CD14-positive monocyte (primary cell): Measurements from ENCODE around the gene KISS1R. TPM values are rescaled to one million over a fixed set of nuclear protein-coding genes. Genes with fewer than 3 reads are reported as not detected.
A peak's percentile ranks its signal among the peaks of the same experiment; 100 is the strongest.

ENCODE experiments used
- DNase-seq, 3 donors: peaks; one replicate each; pipeline ENCODE4 v3.0.0-alpha.2; 2011 to 2022
- H2AFZ ChIP-seq: 2 replicates; pipeline ENCODE4 v1.6.0; 2012; ENCODE audit warnings: mild to moderate bottlenecking, low read depth, low read length, inconsistent platforms; ENCODE audit not compliant: insufficient read depth, poor library complexity, severe bottlenecking
- H3K27ac ChIP-seq, 2 donors: 1 replicate in 1 of 2; 2 replicates in 1 of 2; pipeline ENCODE4 v1.5.1; 2012 to 2013; ENCODE audit warnings: low read length in 2 of 2, control low read depth in 1 of 2, inconsistent platforms in 1 of 2, low read depth in 1 of 2, mild to moderate bottlenecking in 1 of 2
- H3K27me3 ChIP-seq, 2 donors: one replicate each; pipeline versions ENCODE4 v1.6.0 to v1.6.1; 2011 to 2013; ENCODE audit warnings: low read length in 2 of 2; ENCODE audit not compliant: control insufficient read depth in 2 of 2, insufficient read depth in 2 of 2
- H3K36me3 ChIP-seq, 2 donors: replicated peaks in 1 of 2; 1 replicate in 1 of 2; 2 replicates in 1 of 2; pipeline versions ENCODE4 v1.5.1 to v1.6.1; 2012 to 2013; ENCODE audit warnings: low read length in 2 of 2, control low read depth in 1 of 2, inconsistent platforms in 1 of 2, mild to moderate bottlenecking in 1 of 2; ENCODE audit not compliant: insufficient read depth in 2 of 2, control insufficient read depth in 1 of 2
- H3K4me1 ChIP-seq, 2 donors: 1 replicate in 1 of 2; 2 replicates in 1 of 2; pipeline versions ENCODE4 v1.5.1 to v1.6.1; 2012 to 2013; ENCODE audit warnings: low read length in 2 of 2, control low read depth in 1 of 2, inconsistent platforms in 1 of 2, mild to moderate bottlenecking in 1 of 2, moderate library complexity in 1 of 2; ENCODE audit not compliant: insufficient read depth in 2 of 2, control insufficient read depth in 1 of 2
- H3K4me2 ChIP-seq: replicated peaks from 2 replicates; pipeline ENCODE3; 2012; ENCODE audit warnings: low read length, moderate library complexity, mild to moderate bottlenecking; ENCODE audit not compliant: poor library complexity, severe bottlenecking; ENCODE audit errors: extremely low read depth
- H3K4me3 ChIP-seq, 3 experiments: fragments of 200-600 bp in 1 of 3; sonication (generic) in 1 of 3; replicated peaks in 1 of 3; 1 replicate in 2 of 3; 2 replicates in 1 of 3; pipeline ENCODE4 v1.5.1; 2011 to 2013; ENCODE audit warnings: low read length in 3 of 3, mild to moderate bottlenecking in 3 of 3, control low read depth in 2 of 3, low read depth in 2 of 3, inconsistent platforms in 1 of 3, moderate library complexity in 1 of 3
- H3K79me2 ChIP-seq: 2 replicates; pipeline ENCODE4 v1.6.0; 2012; ENCODE audit warnings: mild to moderate bottlenecking, control low read depth, inconsistent platforms, low read length, moderate library complexity; ENCODE audit not compliant: insufficient read depth
- H3K9ac ChIP-seq: 2 replicates; pipeline ENCODE4 v1.6.0; 2017; ENCODE audit warnings: low read length, mild to moderate bottlenecking; ENCODE audit not compliant: insufficient read depth, poor library complexity, severe bottlenecking
- H3K9me3 ChIP-seq, 2 donors: replicated peaks in 1 of 2; 1 replicate in 1 of 2; 2 replicates in 1 of 2; pipeline versions ENCODE4 v1.5.1 to v1.6.1; 2012 to 2013; ENCODE audit warnings: low read length in 2 of 2, control low read depth in 1 of 2; ENCODE audit not compliant: control insufficient read depth in 1 of 2, insufficient read depth in 1 of 2
- H4K20me1 ChIP-seq: 2 replicates; pipeline ENCODE4 v1.6.0; 2012; ENCODE audit warnings: mild to moderate bottlenecking, low read length, control low read depth, moderate library complexity; ENCODE audit not compliant: insufficient read depth
- H3K27ac Mint-ChIP-seq, 7 donors: one replicate each; pipeline ENCODE4 v1.8.0; 2020; ENCODE audit warnings: mild to moderate bottlenecking in 7 of 7, mixed read lengths in 7 of 7, moderate library complexity in 6 of 7, inconsistent platforms in 2 of 7
- H3K27me3 Mint-ChIP-seq, 3 donors: one replicate each; pipeline ENCODE4 v1.8.0; 2021 to 2022; ENCODE audit warnings: low read depth in 3 of 3, mild to moderate bottlenecking in 3 of 3, mixed read lengths in 3 of 3, moderate library complexity in 3 of 3, inconsistent platforms in 1 of 3
- H3K36me3 Mint-ChIP-seq, 2 donors: one replicate each; pipeline ENCODE4 v1.8.0; 2020; ENCODE audit warnings: mixed read lengths in 2 of 2, inconsistent platforms in 1 of 2, mild to moderate bottlenecking in 1 of 2
- H3K4me1 Mint-ChIP-seq: one replicate; pipeline ENCODE4 v1.8.0; 2020; ENCODE audit warnings: mild to moderate bottlenecking, mixed read lengths
- H3K4me3 Mint-ChIP-seq, 2 donors: one replicate each; pipeline ENCODE4 v1.8.0; 2020; ENCODE audit warnings: mild to moderate bottlenecking in 2 of 2, mixed read lengths in 2 of 2, moderate library complexity in 1 of 2
- H3K9me3 Mint-ChIP-seq, 7 donors: one replicate each; pipeline ENCODE4 v1.8.0; 2020 to 2022; ENCODE audit warnings: mixed read lengths in 7 of 7, mild to moderate bottlenecking in 6 of 7, moderate library complexity in 6 of 7, inconsistent platforms in 2 of 7
- CTCF ChIP-seq: fragments of 200-600 bp; IDR thresholded peaks from one replicate; pipeline ENCODE4 v1.8.0; 2022; ENCODE audit warnings: antibody characterized with exemption, mild to moderate bottlenecking
- WGBS: methylation state at CpG from one replicate; pipeline ENCODE4 v1.1.5; 2013; ENCODE audit warnings: missing lambda C conversion rate; ENCODE audit not compliant: insufficient coverage; 5-methylcytosine and 5-hydroxymethylcytosine counted together
- intact Hi-C, 2 donors: fragments of 100-400 bp; cut with micrococcal nuclease; formaldehyde crosslinking; loops; one replicate each; pipeline versions ENCODE4 v1.15.0 to v1.15.1; 2023
- polyA plus RNA-seq, 3 donors: library from polyadenylated mRNA; depleted of rRNA in 1 of 3; unstranded in 2 of 3; stranded (reverse) in 1 of 3; fragments of 300-500 nt in 2 of 3; fragments of >200 nt in 1 of 3; fragmentation: Illumina TruSeq in 2 of 3; gene quantifications; 1 replicate in 2 of 3; 2 replicates in 1 of 3; pipeline ENCODE4 v1.2.3, GENCODE V29; 2012 to 2021

Gene KISS1R
- polyA plus RNA-seq, 3 donors, result not detected

GRCh38 chr19:916645-917322 lies 349 bp upstream of the KISS1R start:
- H3K4me3 Mint-ChIP-seq, result peak overlapping the region in 1 of 2 donors; percentile 64
- Histone ChIP-seq H3K9ac (peak overlapping the region; percentile 8), H3K27me3 (peaks cover 23 to 47% of the 10 kb centered on the region in 2 donors), H2AFZ (peak overlapping the region; percentile 63), H4K20me1 (peaks cover 9% of the 10 kb centered on the region), H3K4me2 (peak overlapping the region; percentile 59), H3K4me3 (peak overlapping the region in 1 of 3 experiments; percentile 49), H3K4me1 (peaks cover 41 to 63% of the 10 kb centered on the region in 2 donors), H3K27ac (no peak overlapping the region), H3K9me3 (no peaks in the 10 kb centered on the region), H3K79me2 (peaks cover 12% of the 10 kb centered on the region), H3K36me3 (no peaks in the 10 kb centered on the region)
- no peak overlapping the region for H3K27ac Mint-ChIP-seq
- intact Hi-C loops, result no loop called here
- WGBS, result 20% methylated on average over 14 of the region's 35 CpGs
- peaks cover 0 to 7% (median 3%) of the 10 kb centered on the region in 7 donors for H3K9me3 Mint-ChIP-seq
- no peak for TF ChIP-seq CTCF
- peaks cover 38 to 56% (median 48%) of the 10 kb centered on the region in 3 donors for H3K27me3 Mint-ChIP-seq
- no peak for DNase-seq
- H3K4me1 Mint-ChIP-seq, result peaks cover 25% of the 10 kb centered on the region
- H3K36me3 Mint-ChIP-seq, result peaks cover 0 to 2% of the 10 kb centered on the region in 2 donors

GRCh38 chr19:918152-918437 lies 962 bp downstream of the KISS1R start:
- Histone ChIP-seq H3K27ac (no peak overlapping the region), H2AFZ (peak overlapping the region; percentile 63), H3K4me3 (peak overlapping the region in 1 of 3 experiments; percentile 49), H3K79me2 (peaks cover 4% of the 10 kb centered on the region), H3K36me3 (no peaks in the 10 kb centered on the region), H4K20me1 (peaks cover 9% of the 10 kb centered on the region), H3K27me3 (peaks cover 23 to 47% of the 10 kb centered on the region in 2 donors), H3K9ac (no peak overlapping the region), H3K4me1 (peaks cover 42 to 62% of the 10 kb centered on the region in 2 donors), H3K4me2 (peak overlapping the region; percentile 59), H3K9me3 (no peaks in the 10 kb centered on the region)
- H3K4me1 Mint-ChIP-seq, result peaks cover 28% of the 10 kb centered on the region
- H3K36me3 Mint-ChIP-seq, result peaks cover 0 to 2% of the 10 kb centered on the region in 2 donors
- TF ChIP-seq CTCF, result no peak
- H3K4me3 Mint-ChIP-seq, result peak overlapping the region in 1 of 2 donors; percentile 35
- intact Hi-C loops, result loop anchor here in 1 of 2 donors (2.0 kb wide), 1 partner anchor 63 kb away; no protein-coding TSS in a partner anchor
- H3K9me3 Mint-ChIP-seq, result peaks cover 0 to 7% (median 3%) of the 10 kb centered on the region in 7 donors
- DNase-seq, result no peak
- peak overlapping the region in 1 of 7 donors; percentile 41 for H3K27ac Mint-ChIP-seq
- peaks cover 39 to 61% (median 52%) of the 10 kb centered on the region in 3 donors for H3K27me3 Mint-ChIP-seq
- WGBS, result 1% methylated on average over 10 of the region's 12 CpGs
